Ureter (tissue), 1 donor: Measurements from ENCODE around the gene TLN1. TPM values are rescaled to one million over a fixed set of nuclear protein-coding genes. Genes with fewer than 3 reads are reported as not detected.

Source experiments
- DNase-seq: peaks from one replicate; pipeline ENCODE4 v3.0.0-alpha.2; 2020; ENCODE audit warnings: low spot score
- total RNA-seq: library from RNA; stranded (reverse); gene quantifications from one replicate; pipeline ENCODE4 v1.2.4, GENCODE V29; 2023
- donor health status: DM: yes; HTN: yes; CAD: no.

TLN1 gene
- total RNA-seq, 1 donor from 2014 or later: 340 TPM

DNA sequence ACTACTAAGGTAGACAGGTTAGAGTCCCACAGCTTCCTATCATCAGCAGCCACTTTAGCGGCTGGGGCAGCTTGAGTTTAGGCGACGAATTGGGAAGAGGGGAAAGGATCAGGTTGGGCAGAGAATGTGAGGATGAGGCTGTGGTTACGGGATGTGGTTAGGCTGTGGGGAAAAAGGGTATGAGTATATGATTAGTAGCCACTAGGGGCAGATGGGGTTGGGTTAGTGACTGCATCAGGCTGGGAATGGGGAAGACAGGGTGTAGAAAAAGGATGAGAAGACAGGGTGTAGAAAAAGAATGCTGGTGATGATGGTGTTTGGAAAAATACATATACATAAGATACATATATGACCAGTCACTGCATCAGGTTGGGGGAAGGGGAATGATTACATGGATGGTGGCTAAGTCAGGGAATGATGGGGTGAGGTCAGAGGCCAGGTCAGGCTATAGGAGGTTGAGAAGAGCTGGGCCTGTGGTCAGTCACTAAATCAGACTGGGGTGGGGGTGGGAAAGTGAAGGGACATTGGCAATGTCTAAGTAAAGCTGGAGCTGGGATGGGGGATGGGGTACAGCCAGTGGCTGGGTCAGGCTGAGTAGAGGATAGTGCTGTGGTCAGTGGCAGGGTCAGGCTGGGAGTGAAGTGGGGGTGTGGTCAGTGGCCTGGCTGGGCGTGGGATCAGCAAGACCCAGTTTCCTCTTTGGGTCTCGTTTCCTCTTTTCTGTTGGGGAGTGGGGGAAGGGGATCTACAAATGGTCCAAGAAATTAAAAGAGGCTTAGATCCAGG, 2.1 kb downstream of the TLN1 start:
- DNase-seq: peak; percentile 64

DNA sequence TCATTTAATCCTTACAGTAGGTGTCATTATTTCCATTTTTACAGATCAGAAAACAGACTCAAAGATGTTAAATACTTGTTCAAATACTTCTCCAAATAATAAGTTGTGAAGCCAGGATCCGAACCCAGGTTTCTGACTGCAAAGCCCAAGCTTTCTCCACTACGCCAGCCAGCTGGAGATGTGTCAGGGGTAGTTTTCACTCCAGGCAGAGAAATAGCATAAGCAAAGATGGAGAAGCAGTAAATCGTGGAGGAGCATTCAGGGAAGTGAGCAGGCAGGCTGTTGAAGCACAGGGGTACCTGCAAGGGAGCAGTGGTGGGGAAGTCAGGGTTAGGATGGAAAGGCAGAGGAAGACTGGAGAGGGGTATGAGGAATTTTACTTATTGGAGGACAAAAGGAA, 2.9 kb downstream of the TLN1 start:
- DNase-seq: no peak

DNA sequence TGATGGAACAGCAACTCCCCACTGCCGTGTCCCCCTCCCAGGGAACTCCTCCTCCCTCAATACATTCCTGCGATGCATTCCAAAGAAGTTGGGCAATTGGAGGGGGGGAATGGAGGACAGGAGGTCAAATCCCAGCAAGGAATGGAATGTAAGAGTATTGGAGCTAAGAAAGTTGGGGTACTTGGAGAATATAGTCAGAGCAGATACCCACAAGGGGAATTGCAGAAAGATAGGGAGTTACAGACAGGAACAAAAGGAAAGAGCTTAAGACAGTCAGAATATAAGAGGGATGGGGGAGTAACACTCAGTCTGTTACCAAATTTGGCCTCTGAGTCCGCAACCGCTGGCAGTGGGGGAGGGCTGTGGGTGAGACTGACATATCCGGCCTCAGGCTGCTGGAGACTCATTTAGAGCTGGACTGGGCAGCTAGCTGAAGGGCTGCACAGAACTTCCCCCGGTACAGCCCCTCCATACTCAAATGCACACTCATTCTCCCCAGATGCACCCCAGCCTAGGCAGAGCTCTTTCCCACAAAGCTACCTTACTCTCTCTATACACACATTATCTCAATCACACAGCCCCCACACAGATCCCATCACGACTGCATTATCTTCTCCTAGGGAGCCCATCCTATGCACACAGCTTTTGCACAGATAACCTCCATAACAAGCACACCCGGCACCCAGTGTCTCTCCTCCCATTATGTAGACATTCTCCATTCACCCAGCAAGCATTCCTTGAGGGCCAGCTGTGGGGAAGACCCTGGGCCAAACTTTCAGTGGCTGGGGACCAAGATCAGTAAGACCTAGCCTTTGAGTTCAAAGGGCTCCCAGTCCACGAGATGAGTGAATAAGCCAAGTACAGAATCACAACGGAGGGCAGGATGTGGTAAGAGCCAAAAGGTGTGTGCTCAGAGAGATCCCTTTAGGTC, 3.7 kb downstream of the TLN1 start:
- DNase-seq: peak; percentile 82

DNA sequence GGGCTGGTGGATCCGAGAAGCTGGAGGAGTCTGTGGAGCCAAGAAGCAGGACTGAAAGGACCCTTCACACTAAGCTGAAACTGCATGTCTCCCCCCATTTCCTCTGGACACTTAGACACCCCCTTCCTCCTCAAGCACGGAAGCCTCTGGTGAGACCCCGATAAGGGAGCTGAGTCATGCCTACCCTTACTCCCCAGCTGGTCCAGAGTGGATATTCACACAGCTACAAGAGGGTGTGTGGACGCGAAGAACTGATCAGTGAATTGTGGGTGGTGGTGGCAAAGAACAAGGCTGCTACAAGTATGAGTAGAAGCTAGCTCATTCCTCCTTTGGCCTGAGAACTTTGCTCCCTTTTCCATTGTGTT, 4.3 kb downstream of the TLN1 start:
- no peak for DNase-seq

DNA sequence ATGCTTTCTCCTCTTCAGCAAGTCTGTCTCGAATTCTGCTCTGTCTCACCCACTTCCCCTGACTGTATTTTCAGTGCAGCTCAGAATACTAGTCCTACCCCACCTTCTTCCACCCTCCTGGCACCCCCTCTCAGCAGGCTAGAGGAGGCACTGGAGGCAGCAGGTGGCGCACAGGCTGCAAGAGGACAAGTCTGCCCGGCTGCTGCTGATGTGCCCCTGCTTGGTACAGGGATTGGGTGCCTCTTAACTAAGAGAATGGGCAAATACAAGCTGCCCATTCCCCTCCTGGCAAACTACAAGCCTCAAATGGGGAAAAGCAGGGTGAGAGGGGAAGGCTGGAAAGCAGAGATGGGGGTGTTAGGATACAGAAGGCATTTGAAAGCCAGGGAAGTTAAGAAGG, 5.1 kb downstream of the TLN1 start:
- DNase-seq: no peak

DNA sequence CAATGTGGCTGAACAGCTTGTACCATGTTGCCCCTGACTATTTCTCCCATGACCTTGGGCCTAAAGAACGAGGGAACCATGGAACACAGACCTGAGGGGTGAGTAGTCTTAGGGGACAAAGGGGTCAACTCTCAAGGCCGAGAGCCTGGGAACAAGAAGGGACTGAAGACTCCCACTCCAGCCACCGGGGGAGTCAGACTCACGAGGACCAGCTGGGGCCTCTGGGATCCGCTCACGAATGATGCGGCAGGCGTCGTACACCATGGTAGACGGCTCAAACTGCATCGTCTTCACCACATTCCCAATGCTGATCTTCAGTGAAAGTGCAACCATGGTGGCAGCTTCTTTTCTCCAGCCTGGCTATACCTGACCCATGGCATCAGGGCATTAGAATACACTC, 6.6 kb downstream of the TLN1 start:
- DNase-seq: no peak

DNA sequence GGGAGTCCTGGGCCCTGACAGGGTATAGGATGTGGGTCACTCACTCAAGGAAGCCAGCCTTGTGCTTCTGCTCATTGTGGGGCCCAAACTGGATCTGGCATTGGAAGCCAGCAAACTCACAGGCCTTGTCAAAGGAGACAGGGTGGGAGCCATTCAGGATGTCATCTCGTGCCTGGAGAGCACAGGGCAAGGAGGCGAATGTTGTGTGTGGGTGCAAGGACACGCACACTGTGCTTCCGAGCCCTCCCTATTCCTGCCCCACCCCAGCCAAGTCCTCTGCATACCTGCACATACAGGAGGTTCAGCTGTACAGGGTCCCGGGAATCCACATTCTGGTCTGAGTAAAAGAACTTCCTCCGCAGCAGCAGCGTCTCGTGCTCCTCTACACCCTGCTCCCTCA, 8.1 kb downstream of the TLN1 start:
- no peak for DNase-seq

DNA sequence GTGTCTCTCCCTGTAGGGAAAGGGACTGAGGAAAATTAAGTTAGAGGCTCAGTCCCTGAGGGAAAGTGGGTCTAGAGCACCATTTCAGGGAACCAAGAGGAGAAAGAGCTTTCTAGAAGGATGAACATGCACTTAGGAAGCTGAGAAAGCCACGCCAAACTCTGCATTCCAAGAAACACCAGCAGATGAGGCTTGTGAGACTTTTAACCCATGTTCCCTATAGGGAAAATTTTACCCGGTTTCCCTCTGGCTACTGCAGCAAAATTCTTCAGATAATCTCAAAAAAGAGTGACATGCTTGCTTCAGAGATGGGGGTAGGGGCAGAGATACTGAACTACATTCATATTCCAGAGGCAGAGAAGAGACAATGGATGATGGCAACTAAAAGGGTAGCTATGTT, 8.6 kb downstream of the TLN1 start:
- DNase-seq: no peak

DNA sequence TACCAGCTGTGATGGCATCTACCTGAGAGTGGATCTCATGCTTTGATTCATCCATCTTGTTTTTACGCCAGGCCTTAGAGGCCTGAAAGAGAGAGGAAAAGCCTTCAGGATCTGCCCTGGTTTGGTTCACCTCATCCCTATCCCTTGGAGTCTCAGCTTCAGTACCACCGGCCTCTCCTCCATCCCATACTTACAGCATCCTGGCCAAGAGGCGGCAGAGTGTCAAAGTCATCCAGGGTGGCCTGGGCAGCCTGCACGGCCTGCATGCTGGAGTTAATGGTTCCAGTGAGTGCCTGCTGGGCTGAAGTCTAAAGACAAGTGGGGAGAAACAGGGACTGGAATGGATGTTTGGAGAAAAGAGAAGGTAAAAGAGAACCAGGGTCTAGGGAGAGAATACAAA, 12.4 kb downstream of the TLN1 start:
- DNase-seq: no peak

DNA sequence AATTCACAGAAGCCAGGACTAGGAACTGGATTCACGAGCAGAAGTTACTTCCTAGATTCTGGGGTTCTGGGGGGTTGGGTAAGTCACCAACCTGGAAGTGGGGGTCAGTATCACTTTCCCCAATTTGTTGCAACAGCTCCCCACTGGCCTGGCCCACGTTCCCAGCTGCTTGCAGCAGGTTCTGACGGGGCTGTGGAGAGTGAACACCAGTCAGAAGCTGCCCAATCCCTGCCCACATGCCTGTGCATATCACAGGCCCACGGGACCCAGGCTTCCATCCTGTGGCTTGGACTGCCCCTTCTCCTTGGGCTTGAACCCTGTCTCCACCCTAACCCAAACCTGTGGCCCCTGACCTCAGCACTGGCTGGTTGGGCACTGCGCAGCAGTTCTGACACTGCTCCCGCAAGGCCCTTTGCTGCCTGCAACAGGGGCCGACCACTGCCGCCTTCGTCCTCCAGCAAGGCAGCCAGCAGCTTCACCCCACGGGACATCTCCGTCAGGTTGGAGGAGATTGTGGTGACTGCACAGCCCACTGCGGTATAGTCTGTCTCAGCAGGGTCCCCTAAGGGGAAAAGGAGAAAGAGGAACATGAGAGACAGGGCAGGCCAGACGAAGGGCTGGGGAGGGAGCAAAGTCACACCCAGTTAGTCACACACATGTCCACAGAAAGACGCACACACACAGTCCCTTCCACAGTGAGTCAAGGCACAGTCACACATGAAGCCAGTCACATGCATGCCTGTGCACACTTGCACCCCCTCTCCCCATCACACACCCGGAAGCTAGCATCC, 13.1 kb downstream of the TLN1 start:
- no peak for DNase-seq

DNA sequence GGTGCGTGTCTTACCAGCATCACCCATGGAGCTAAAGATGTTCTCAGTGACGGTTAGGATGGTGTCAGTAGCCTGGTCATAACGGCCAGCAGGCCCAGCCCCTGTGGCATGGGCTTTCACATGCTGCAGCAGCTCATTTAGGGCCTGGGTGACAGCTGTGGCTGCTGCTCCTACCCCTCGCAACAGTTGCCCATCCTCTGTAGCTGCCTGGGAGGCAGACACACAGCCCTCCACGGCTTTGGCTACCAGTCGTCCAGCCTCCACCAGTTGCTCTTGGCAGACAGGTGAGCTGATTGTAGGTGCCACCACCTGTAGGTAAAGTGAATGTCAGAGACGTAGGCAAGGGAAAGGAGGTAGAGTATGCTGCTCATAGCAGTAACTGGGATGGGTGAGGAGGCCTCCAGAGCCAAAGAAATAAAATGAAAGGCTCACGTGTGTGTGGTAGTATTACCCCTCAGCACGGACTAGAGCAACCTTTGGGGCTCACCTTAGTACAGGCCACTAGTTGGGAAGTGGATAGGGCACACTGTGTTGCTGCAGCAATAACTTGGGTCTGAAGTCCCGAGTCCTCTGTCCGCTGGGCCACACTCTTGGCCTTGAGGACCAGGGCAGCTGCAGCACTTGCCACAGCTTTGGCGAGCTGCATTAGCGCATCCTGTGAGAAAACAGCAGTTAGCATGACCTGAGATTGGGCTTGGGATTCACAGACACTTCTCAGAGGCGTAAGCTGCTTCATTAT, 14.7 kb downstream of the TLN1 start:
- no peak for DNase-seq

DNA sequence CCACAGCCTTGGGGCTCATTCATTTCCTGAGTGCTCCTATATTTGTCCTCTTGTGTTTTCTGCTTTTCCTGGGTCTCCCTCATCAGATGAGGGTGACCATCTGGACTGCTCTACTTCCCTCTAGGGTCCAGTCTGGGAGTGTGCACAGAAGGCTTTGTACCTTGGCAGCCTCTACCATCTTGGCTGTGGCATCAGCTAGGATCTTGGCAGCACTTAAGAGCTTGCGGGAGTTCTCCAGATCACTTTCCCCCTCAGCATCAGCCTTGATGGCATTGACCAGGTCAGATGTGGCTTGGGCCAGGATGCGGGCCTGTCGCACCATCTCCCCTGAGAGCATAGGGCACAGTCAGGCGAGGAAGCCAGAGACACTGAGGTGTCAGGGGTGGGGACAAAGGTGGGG, 15.8 kb downstream of the TLN1 start:
- DNase-seq: no peak

DNA sequence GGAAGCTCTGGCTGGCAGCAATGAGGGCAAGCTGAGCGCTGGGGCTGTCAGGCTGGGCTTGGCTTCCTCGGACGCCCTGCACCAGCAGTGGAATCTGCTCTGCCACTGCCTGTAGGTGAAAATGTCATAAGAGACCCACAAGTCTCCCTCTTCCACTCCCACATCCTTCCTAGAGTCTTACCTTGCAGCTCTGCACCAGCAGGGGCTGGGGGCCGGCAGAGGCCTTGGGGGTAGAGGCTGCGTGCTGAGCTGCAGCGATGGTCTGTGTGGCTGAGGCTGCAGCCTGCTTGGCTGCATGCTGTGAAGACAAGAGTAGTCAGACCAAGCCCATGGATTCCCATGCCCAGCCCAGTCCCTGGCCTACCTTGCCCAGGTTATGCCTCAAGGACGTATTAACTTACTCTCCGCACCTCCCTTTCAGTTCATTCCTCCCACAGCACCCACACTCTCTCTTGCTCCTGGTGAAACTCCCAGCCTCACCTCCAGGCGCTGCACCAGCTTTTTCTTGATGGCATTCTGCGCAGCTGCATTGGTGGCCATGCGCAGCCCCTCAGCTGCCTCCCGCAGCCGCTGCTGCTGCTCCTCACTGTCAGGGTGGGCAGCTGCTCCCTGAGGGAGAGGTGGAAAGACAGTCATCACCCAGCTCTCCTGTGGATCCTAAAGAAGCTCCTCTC, 17.3 kb downstream of the TLN1 start:
- no peak for DNase-seq

DNA sequence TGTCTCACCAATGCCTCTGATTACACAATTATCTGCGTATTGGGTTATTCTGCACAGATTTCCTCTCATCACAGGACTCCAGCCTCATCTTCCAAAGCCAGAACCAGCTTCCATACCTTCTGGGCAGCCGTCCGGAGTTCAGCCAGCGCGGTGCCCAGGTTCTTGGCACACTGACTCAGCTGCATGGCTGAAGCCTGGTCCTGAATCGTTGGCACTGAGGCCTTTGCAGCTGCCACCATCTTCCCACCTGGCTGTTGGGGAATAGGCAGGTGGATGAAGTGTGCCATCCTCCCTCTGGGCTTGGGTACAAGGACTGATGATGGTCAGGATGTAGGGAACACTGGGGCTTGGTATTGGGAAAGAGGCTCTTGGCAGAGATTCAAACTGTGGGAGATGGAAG, 17.9 kb downstream of the TLN1 start:
- DNase-seq: no peak

DNA sequence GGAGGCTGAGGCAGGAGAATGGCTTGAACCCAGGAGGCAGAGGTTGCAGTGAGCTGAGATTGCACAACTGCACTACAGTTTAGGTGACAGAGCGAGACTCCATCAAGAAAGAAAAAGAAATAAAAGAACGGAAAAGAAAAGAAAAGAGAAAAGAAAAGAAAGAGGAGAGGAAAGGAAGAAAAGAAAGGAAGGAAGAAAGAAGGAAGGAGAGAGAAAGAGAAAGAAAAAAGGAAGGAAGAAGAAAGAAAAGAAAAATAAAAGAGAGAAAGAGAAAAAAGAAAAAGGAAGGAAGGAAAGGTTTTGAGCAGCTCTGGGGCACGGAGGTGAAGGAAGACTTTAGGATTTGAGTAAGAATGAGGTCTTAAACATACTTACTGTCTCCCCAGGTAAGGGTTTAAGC, 18.4 kb downstream of the TLN1 start:
- no peak for DNase-seq

DNA sequence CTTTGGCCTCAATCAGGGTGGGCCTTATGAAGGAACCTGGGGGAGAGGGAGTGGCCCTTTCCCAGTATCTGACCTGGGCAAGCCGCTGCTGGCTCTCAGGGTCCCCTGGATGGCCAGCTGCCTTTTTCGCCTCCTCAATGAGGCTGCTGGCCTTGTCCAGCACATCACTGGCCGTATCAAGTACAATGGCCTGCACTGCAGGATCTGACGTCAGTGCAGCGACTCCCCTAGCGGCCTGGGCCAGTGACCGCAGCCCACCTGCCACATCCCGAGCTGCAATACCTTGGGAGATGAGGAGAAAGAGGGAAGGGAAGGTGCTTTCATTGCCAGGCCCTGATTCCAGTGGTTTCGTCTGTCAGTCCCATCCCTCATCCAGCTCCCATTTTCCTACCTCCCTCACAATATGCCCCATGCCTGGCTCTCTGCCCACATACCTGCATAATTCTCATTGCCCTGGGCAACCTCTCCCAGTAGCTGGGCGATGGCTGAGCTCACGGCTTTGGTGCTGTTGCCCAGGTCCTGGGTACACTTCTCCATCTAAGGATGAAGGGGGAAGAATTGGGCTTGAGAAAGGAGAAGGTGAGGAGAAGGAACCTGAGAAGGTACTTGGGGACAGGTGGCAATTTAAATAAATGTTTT, 19.1 kb downstream of the TLN1 start:
- DNase-seq: no peak

DNA sequence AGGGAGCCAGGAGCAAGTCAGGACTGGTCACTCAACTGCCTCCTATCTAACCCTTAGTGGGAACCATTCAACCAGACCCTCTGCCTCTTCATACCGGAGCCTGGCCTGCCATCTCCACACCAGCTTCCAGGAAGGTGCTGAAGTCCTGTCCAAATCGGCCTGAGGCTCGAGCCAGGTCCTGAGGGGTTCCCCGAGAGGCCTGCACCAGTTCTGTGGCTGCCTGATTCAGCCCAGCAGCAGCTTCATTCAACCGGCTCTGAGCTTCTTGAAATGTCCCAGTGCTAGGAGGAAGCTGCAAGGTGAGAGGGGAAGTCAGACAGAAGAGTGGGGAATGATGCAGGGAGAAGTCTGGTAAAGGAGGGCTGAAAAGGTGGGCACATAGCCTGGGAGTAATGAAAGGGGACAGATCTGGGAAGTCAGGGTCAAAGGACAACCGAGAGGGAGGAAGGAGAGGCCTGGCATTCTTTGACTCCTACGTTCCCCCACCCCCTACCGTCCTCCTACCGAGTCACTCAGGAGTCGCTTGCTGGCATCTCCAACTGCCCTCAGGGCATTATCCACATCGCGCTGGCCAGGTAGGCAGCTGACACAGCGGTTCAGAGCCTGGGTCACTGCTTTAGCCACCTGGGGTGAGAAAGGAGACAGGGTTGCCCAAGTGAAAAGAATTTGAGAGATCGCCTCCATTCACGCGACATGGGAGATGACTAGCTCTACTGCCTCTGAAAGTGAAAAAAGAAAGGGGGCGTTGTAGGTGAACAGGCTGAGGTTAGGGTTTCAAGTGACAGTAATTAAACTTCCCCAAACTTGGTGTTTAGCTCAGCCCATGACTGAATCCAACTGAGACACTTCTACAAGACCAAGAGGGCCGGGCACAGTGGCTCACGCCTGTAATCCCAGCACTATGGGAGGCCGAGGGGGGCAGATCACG, 20.2 kb downstream of the TLN1 start:
- no peak for DNase-seq

DNA sequence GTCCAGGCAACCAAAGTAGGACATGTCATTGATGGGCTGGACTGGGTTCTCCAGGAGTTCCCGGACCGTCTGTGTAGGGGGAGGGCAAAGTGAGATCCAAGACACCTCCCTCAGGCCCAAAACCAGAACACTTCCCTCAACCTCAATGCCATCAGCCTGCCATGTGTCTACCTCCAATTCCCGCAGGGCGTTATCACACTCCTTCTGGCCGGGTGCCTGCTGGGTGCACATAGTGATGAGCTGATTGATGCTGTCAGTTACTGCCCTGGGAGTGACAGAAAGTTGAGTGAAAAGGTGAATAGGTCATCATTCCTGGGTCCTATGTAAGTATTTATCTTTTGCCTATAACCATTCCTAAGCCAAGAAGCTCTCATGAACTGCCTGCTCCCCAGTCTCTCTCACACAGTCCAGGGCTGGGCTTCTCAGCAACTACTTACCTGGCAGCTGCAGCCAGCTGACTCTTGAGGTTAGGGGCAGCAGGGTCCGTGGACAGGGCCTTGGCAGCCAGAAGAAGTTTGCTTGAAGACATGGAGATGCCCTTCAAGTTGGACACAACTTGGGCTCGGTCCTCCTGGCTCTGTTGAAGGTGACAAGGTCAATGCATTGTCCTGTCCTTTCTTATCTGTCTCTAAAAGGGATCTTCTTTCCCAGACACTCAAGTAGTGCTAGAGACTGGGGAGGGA, 21.0 kb downstream of the TLN1 start:
- no peak for DNase-seq

DNA sequence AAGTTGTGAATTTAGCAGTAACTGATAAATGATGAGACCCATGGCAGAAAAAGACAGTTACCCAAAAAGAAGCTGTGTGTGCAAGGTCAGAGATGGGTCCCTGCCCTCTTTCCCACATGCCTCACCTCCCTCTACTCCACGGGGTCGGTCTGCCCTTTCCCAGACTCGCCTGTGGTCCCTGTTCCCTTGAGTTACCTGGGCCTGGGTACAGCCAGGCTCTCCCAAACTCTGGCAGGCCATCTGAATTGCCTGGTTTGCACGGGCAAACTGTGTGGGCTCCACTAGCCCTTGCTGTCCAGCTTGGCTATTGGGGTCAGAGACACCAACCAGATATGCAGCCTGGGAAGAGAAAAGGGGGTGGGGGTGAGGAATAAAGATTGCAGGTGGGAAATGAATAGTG, 23.8 kb downstream of the TLN1 start:
- DNase-seq: no peak
